H9 (cell line): ENCODE results near the gene ARFGEF3. TPM values are rescaled to one million over a fixed set of nuclear protein-coding genes. Genes with fewer than 3 reads are reported as not detected.

ENCODE experiments used
- DNase-seq: peaks from one replicate; pipeline ENCODE4 v3.0.0-alpha.2; 2017
- H2AFZ ChIP-seq: one replicate; pipeline ENCODE4 v1.6.1; 2013; ENCODE audit warnings: mild to moderate bottlenecking, low read length, control low read depth, moderate library complexity
- H2AK5ac ChIP-seq: 2 replicates; pipeline ENCODE4 v1.6.1; 2013; ENCODE audit warnings: low read length, control low read depth, mixed read lengths; ENCODE audit not compliant: insufficient read length
- H2BK120ac ChIP-seq: one replicate; pipeline ENCODE4 v1.6.1; 2013; ENCODE audit warnings: low read depth, mild to moderate bottlenecking, low read length, control low read depth, inconsistent platforms; ENCODE audit not compliant: poor library complexity, severe bottlenecking
- H2BK12ac ChIP-seq: 2 replicates; pipeline ENCODE4 v1.6.1; 2013; ENCODE audit warnings: low read length, control low read depth, mixed read lengths, low read depth; ENCODE audit not compliant: insufficient read length
- H2BK15ac ChIP-seq: 2 replicates; pipeline ENCODE4 v1.6.1; 2013; ENCODE audit warnings: low read depth, low read length, control low read depth
- H2BK20ac ChIP-seq: one replicate; pipeline ENCODE4 v1.6.1; 2013; ENCODE audit warnings: low read depth, mild to moderate bottlenecking, low read length, control low read depth, inconsistent platforms; ENCODE audit not compliant: poor library complexity, severe bottlenecking
- H2BK5ac ChIP-seq: 2 replicates; pipeline ENCODE4 v1.6.1; 2013; ENCODE audit warnings: low read length, control low read depth, mixed read lengths; ENCODE audit not compliant: insufficient read length
- H3K14ac ChIP-seq: 2 replicates; pipeline ENCODE4 v1.6.1; 2013; ENCODE audit warnings: low read length, control low read depth; ENCODE audit not compliant: insufficient read depth
- H3K18ac ChIP-seq: 2 replicates; pipeline ENCODE4 v1.6.1; 2013; ENCODE audit warnings: low read depth, mild to moderate bottlenecking, mixed read lengths, low read length, control low read depth; ENCODE audit not compliant: insufficient read length
- H3K23ac ChIP-seq: 2 replicates; pipeline ENCODE4 v1.6.1; 2013; ENCODE audit warnings: low read length, control low read depth, mixed read lengths, low read depth; ENCODE audit not compliant: insufficient read length
- H3K23me2 ChIP-seq: 2 replicates; pipeline ENCODE4 v1.6.1; 2013; ENCODE audit warnings: low read depth, mild to moderate bottlenecking, mixed read lengths, low read length, control low read depth; ENCODE audit not compliant: insufficient read length, poor library complexity, severe bottlenecking
- H3K27ac ChIP-seq: 2 replicates; pipeline ENCODE4 v1.5.1; 2013; ENCODE audit warnings: low read length, control low read depth, mixed read lengths, low read depth; ENCODE audit not compliant: insufficient read length
- H3K27me3 ChIP-seq: 2 replicates; pipeline ENCODE4 v1.6.1; 2013; ENCODE audit warnings: low read length, control low read depth, inconsistent platforms; ENCODE audit not compliant: insufficient read depth
- H3K4ac ChIP-seq: 2 replicates; pipeline ENCODE4 v1.6.1; 2013; ENCODE audit warnings: low read depth, mild to moderate bottlenecking, control low read depth, inconsistent platforms, low read length, moderate library complexity
- H3K4me1 ChIP-seq: 2 replicates; pipeline ENCODE4 v1.6.1; 2013; ENCODE audit warnings: low read length, control low read depth, inconsistent platforms; ENCODE audit not compliant: insufficient read depth
- H3K4me2 ChIP-seq: 2 replicates; pipeline ENCODE4 v1.6.1; 2013; ENCODE audit warnings: low read length, control low read depth, mixed read lengths; ENCODE audit not compliant: insufficient read length, insufficient read depth
- H3K56ac ChIP-seq: 2 replicates; pipeline ENCODE4 v1.6.1; 2013; ENCODE audit warnings: low read depth, mild to moderate bottlenecking, mixed read lengths, low read length, control low read depth; ENCODE audit not compliant: insufficient read length
- H3K79me1 ChIP-seq: 2 replicates; pipeline ENCODE4 v1.6.1; 2013; ENCODE audit warnings: low read depth, mild to moderate bottlenecking, moderate library complexity, low read length, control low read depth, inconsistent platforms; ENCODE audit not compliant: insufficient read depth, poor library complexity, severe bottlenecking
- H3K79me2 ChIP-seq: 2 replicates; pipeline ENCODE4 v1.6.1; 2013; ENCODE audit warnings: low read length, control low read depth, inconsistent platforms; ENCODE audit not compliant: insufficient read depth
- H3K9ac ChIP-seq: 2 replicates; pipeline ENCODE4 v1.6.1; 2013; ENCODE audit warnings: low read length, control low read depth, mixed read lengths; ENCODE audit not compliant: insufficient read length; ENCODE audit errors: extremely low read depth
- H3K9me3 ChIP-seq: one replicate; pipeline ENCODE4 v1.6.1; 2013; ENCODE audit warnings: low read depth, low read length, inconsistent platforms; ENCODE audit not compliant: control insufficient read depth
- H3T11ph ChIP-seq: one replicate; pipeline ENCODE4 v1.6.1; 2013; ENCODE audit warnings: mild to moderate bottlenecking, low read length, control low read depth, inconsistent platforms
- H4K20me1 ChIP-seq: one replicate; pipeline ENCODE4 v1.6.1; 2013; ENCODE audit not compliant: control insufficient read depth, insufficient read length, insufficient read depth
- H4K5ac ChIP-seq: 2 replicates; pipeline ENCODE4 v1.6.1; 2013; ENCODE audit warnings: low read depth, mild to moderate bottlenecking, mixed read lengths, low read length, control low read depth; ENCODE audit not compliant: insufficient read length
- H4K8ac ChIP-seq: replicated peaks from 2 replicates; pipeline ENCODE4 v1.6.1; 2013; ENCODE audit warnings: low read length, control low read depth, mixed read lengths, low read depth; ENCODE audit not compliant: insufficient read length
- H4K91ac ChIP-seq: 2 replicates; pipeline ENCODE4 v1.6.1; 2013; ENCODE audit warnings: low read depth, mild to moderate bottlenecking, moderate library complexity, mixed read lengths, low read length, control low read depth; ENCODE audit not compliant: insufficient read length
- H3K27ac Mint-ChIP-seq, 3 experiments: 2 replicates in 2 of 3; 3 replicates in 1 of 3; pipeline ENCODE4 v1.8.0; 2020 to 2021; ENCODE audit warnings: mixed read lengths in 3 of 3, mild to moderate bottlenecking in 1 of 3, moderate library complexity in 1 of 3
- H3K27me3 Mint-ChIP-seq: 2 replicates; pipeline ENCODE4 v1.8.0; 2021; ENCODE audit warnings: low read depth, mild to moderate bottlenecking, moderate library complexity, mixed read lengths
- H3K36me3 Mint-ChIP-seq, 3 experiments: 2 replicates in 2 of 3; 3 replicates in 1 of 3; pipeline ENCODE4 v1.8.0; 2020 to 2021; ENCODE audit warnings: low read depth in 3 of 3, mixed read lengths in 3 of 3; ENCODE audit not compliant: insufficient read depth in 1 of 3
- H3K4me1 Mint-ChIP-seq, 2 experiments: 2 replicates each; pipeline ENCODE4 v1.8.0; 2020; ENCODE audit warnings: mixed read lengths in 2 of 2
- H3K4me3 Mint-ChIP-seq, 2 experiments: 2 replicates in 1 of 2; 3 replicates in 1 of 2; pipeline ENCODE4 v1.8.0; 2020 to 2021; ENCODE audit warnings: mild to moderate bottlenecking in 2 of 2, mixed read lengths in 2 of 2, moderate library complexity in 1 of 2
- H3K9me3 Mint-ChIP-seq, 2 experiments: 2 replicates in 1 of 2; 3 replicates in 1 of 2; pipeline ENCODE4 v1.8.0; 2020; ENCODE audit warnings: mild to moderate bottlenecking in 2 of 2, mixed read lengths in 2 of 2, moderate library complexity in 1 of 2
- WGBS: extraction: QIAGEN DNeasy Blood & Tissue Kit; methylation state at CpG from one replicate; pipeline ENCODE4 v1.1.7; 2013; ENCODE audit warnings: missing lambda C conversion rate, low lambda C conversion rate, mixed read lengths; ENCODE audit not compliant: insufficient read length; ENCODE audit errors: extremely low coverage; 5-methylcytosine and 5-hydroxymethylcytosine counted together
- total RNA-seq: library from RNA; stranded (reverse); gene quantifications from 2 replicates; pipeline ENCODE4 v1.2.1, GENCODE V29; 2021
- TF ChIP-seq, protein P1 (sequence below): fragments of 200-600 bp; sonication (generic); conservative IDR thresholded peaks from 3 replicates; pipeline ENCODE4 v1.8.0; 2021; ENCODE audit warnings: antibody characterized with exemption, mild to moderate bottlenecking

ARFGEF3 gene
- total RNA-seq, 1 experiment from 2014 or later: 13.7 TPM

DNA sequence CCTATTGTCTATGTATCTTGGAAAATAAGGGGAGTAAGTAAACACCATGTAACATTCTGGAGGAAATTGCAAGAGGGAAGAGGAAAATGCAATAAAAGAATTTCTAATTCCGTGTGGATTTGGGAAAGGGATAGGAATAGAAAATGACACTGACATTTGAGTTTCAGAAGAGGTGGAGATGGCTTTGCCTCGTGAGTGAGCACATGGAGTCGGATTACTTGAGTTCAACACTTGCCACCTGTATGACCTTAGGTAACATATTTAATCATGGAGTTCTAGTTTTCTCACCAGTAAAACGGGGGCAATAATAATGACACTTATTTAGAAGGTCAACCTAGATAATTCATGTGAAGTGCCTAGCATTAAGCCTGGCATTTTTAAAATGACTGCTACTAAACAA is 67.3 kb downstream of the ARFGEF3 start:
- Histone ChIP-seq H3K18ac (no peak overlapping the region), H3K4ac (no peak overlapping the region), H3K4me1 (no peaks in the 10 kb centered on the region), H2BK20ac (no peak overlapping the region), H3K27me3 (no peaks in the 10 kb centered on the region), H3K14ac (no peak overlapping the region), H3K9me3 (no peaks in the 10 kb centered on the region), H3T11ph (no peak overlapping the region), H2BK15ac (no peak overlapping the region), H3K27ac (no peak overlapping the region), H3K56ac (no peak overlapping the region), H2BK120ac (no peak overlapping the region), H2AK5ac (no peak overlapping the region), H3K79me2 (no peaks in the 10 kb centered on the region), H4K91ac (no peak overlapping the region), H3K9ac (no peak overlapping the region), H4K5ac (no peak overlapping the region), H3K23ac (no peak overlapping the region), H3K4me2 (no peak overlapping the region), H2BK5ac (no peak overlapping the region), H4K8ac (no peak overlapping the region), H2AFZ (no peak overlapping the region), H4K20me1 (no peaks in the 10 kb centered on the region), H2BK12ac (no peak overlapping the region), H3K23me2 (no peaks in the 10 kb centered on the region), H3K79me1 (no peaks in the 10 kb centered on the region)
- peaks cover 16 to 21% of the 10 kb centered on the region in 2 experiments for H3K4me1 Mint-ChIP-seq
- H3K27ac Mint-ChIP-seq: no peak overlapping the region
- H3K36me3 Mint-ChIP-seq: no peaks in the 10 kb centered on the region
- no peaks in the 10 kb centered on the region for H3K27me3 Mint-ChIP-seq
- no peak overlapping the region for H3K4me3 Mint-ChIP-seq
- no peaks in the 10 kb centered on the region for H3K9me3 Mint-ChIP-seq
- no peak for DNase-seq
- TF ChIP-seq, protein P1, sequence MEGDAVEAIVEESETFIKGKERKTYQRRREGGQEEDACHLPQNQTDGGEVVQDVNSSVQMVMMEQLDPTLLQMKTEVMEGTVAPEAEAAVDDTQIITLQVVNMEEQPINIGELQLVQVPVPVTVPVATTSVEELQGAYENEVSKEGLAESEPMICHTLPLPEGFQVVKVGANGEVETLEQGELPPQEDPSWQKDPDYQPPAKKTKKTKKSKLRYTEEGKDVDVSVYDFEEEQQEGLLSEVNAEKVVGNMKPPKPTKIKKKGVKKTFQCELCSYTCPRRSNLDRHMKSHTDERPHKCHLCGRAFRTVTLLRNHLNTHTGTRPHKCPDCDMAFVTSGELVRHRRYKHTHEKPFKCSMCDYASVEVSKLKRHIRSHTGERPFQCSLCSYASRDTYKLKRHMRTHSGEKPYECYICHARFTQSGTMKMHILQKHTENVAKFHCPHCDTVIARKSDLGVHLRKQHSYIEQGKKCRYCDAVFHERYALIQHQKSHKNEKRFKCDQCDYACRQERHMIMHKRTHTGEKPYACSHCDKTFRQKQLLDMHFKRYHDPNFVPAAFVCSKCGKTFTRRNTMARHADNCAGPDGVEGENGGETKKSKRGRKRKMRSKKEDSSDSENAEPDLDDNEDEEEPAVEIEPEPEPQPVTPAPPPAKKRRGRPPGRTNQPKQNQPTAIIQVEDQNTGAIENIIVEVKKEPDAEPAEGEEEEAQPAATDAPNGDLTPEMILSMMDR: no peak
- WGBS: no CpG with 5 or more reads among the region's 4 CpGs
